Cardiac muscle cell (in vitro differentiated cells and primary cell): Measurements from ENCODE around the gene TEX22. TPM values are rescaled to one million over a fixed set of nuclear protein-coding genes. Genes with fewer than 3 reads are reported as not detected.

ENCODE experiments used
- DNase-seq, 2 donors: peaks; one replicate each; pipeline versions ENCODE4 v3.0.0 to v3.0.0-alpha.2; 2010 to 2017; ENCODE audit warnings: low read depth in 1 of 2, low spot score in 1 of 2
- H3K27ac ChIP-seq: fragments of 200-600 bp; sonication (generic); 2 replicates; pipeline ENCODE4 v1.5.1; 2016
- H3K27me3 ChIP-seq: fragments of 200-600 bp; sonication (generic); 2 replicates; pipeline ENCODE4 v1.6.0; 2016; ENCODE audit warnings: control low read depth
- H3K36me3 ChIP-seq: fragments of 200-600 bp; sonication (generic); 2 replicates; pipeline ENCODE4 v1.5.1; 2016; ENCODE audit warnings: control low read depth
- H3K4me1 ChIP-seq: fragments of 200-600 bp; sonication (generic); 2 replicates; pipeline ENCODE4 v1.8.1; 2017; ENCODE audit warnings: low read depth, mild to moderate bottlenecking, mixed run types
- H3K4me3 ChIP-seq: fragments of 200-600 bp; sonication (generic); 2 replicates; pipeline ENCODE4 v1.5.1; 2016; ENCODE audit warnings: mild to moderate bottlenecking
- H3K9me3 ChIP-seq: fragments of 200-600 bp; sonication (generic); 2 replicates; pipeline ENCODE4 v1.5.1; 2017; ENCODE audit warnings: low read depth, mild to moderate bottlenecking, control low read depth
- CTCF ChIP-seq: IDR thresholded peaks from 2 replicates; pipeline ENCODE4 v1.5.1; 2012; ENCODE audit warnings: low read depth, mild to moderate bottlenecking, low read length
- polyA plus RNA-seq: library from polyadenylated mRNA; unstranded; fragments of >200 nt; fragmentation: Nextera tagmentation; extraction: Ambion mirVana; gene quantifications from 2 replicates; pipeline ENCODE4 v1.2.1, GENCODE V29; 2016
- total RNA-seq: library from RNA; depleted of rRNA; stranded (reverse); fragments of >200 nt; gene quantifications from 2 replicates; pipeline ENCODE4 v1.2.3, GENCODE V29; 2016

Gene TEX22
- total and polyA plus RNA-seq, 2 experiments from 2014 or later = 3.7 to 4.1 TPM

- no peak for TF ChIP-seq CTCF
- DNase-seq = no peak
- H3K9me3 ChIP-seq = no peaks in the 10 kb centered on the region
- peaks cover 3% of the 10 kb centered on the region for H3K36me3 ChIP-seq
- peaks cover 22% of the 10 kb centered on the region for H3K4me1 ChIP-seq
- no peak overlapping the region for H3K4me3 ChIP-seq
- H3K27me3 ChIP-seq = no peaks in the 10 kb centered on the region
- peak overlapping the region; percentile 53 for H3K27ac ChIP-seq
Measured at GRCh38 chr14:105449276-105450122, 51.2 kb downstream of the TEX22 start.

GRCh38 chr14:105450123-105450505, 51.8 kb downstream of the TEX22 start:
- Histone ChIP-seq H3K4me3 (no peak overlapping the region), H3K27ac (no peak overlapping the region), H3K27me3 (no peaks in the 10 kb centered on the region), H3K9me3 (no peaks in the 10 kb centered on the region), H3K4me1 (peaks cover 22% of the 10 kb centered on the region), H3K36me3 (peaks cover 6% of the 10 kb centered on the region)
- no peak for DNase-seq
- TF ChIP-seq CTCF = no peak

GRCh38 chr14:105450864-105451720, 52.8 kb downstream of the TEX22 start:
- H3K36me3 ChIP-seq = peaks cover 11% of the 10 kb centered on the region

GRCh38 chr14:105452963-105453362, 54.6 kb downstream of the TEX22 start:
- H3K9me3 ChIP-seq = no peaks in the 10 kb centered on the region
- peak overlapping the region; percentile 49 for H3K27ac ChIP-seq
- DNase-seq = no peak
- peaks cover 13% of the 10 kb centered on the region for H3K36me3 ChIP-seq
- H3K27me3 ChIP-seq = no peaks in the 10 kb centered on the region
- TF ChIP-seq CTCF = no peak
- H3K4me3 ChIP-seq = no peak overlapping the region
- H3K4me1 ChIP-seq = peaks cover 6% of the 10 kb centered on the region

More at GRCh38 chr14:105450864-105451720, 52.8 kb downstream of the TEX22 start:
- peak overlapping the region; percentile 69 for H3K27ac ChIP-seq
- no peaks in the 10 kb centered on the region for H3K27me3 ChIP-seq
- no peaks in the 10 kb centered on the region for H3K9me3 ChIP-seq
- no peak for TF ChIP-seq CTCF
- H3K4me1 ChIP-seq = peaks cover 22% of the 10 kb centered on the region
- H3K4me3 ChIP-seq = no peak overlapping the region
- no peak for DNase-seq

GRCh38 chr14:105453847-105454246, 55.5 kb downstream of the TEX22 start:
- Histone ChIP-seq H3K4me1 (no peaks in the 10 kb centered on the region), H3K36me3 (peaks cover 13% of the 10 kb centered on the region)

More at GRCh38 chr14:105453847-105454246, 55.5 kb downstream of the TEX22 start:
- no peak for TF ChIP-seq CTCF
- Histone ChIP-seq H3K9me3 (no peaks in the 10 kb centered on the region), H3K4me3 (no peak overlapping the region), H3K27me3 (no peaks in the 10 kb centered on the region), H3K27ac (no peak overlapping the region)
- DNase-seq = no peak
